Measurements from ENCODE around the gene PRPF31.
"Not testable (repeated sequence)": the region's sequence is repeated elsewhere in the genome, so short reads cannot be mapped to it uniquely, and the experiment has no call there.

PRPF31 gene

GRCh38 chr19:54115109-54116063 lies at the start of gene PRPF31, which contains the start of gene TFPT:
PRPF31 (plus strand) TSS chr19:54115754; CDS start chr19:54118279, 2,525 bp downstream.
TFPT (minus strand) TSS chr19:54115657; CDS start chr19:54115269, 388 bp downstream.
- DNase-seq (ENCODE audit: low spot score): peak; percentile 97

- DNase-seq (ENCODE audit: low spot score): no peak
These were observed 46.1 kb upstream of the PRPF31 start for GRCh38 chr19:54069470-54069869.

- no peak for DNase-seq (ENCODE audit: low spot score)
These were observed 41.7 kb upstream of the PRPF31 start for GRCh38 chr19:54073829-54074228.

GRCh38 chr19:54074851-54075250 lies 40.7 kb upstream of the PRPF31 start:
- no peak for DNase-seq (ENCODE audit: low spot score)

- no peak for DNase-seq (ENCODE audit: low spot score)
These were observed 38.2 kb upstream of the PRPF31 start for GRCh38 chr19:54077334-54077733.

GRCh38 chr19:54081032-54081431 lies 34.5 kb upstream of the PRPF31 start, which contains the start of gene TARM1:
TARM1 (minus strand) TSS chr19:54081365; CDS start chr19:54081340, 25 bp downstream.
- no peak for DNase-seq (ENCODE audit: low spot score)

GRCh38 chr19:54084410-54084809 lies 31.1 kb upstream of the PRPF31 start:
- no peak for DNase-seq (ENCODE audit: low spot score)

- no peak for DNase-seq (ENCODE audit: low spot score)
These were observed 21.0 kb upstream of the PRPF31 start for GRCh38 chr19:54094426-54095000.

- DNase-seq (ENCODE audit: low spot score): no peak
These were observed 20.3 kb upstream of the PRPF31 start for GRCh38 chr19:54095136-54095858.

- DNase-seq (ENCODE audit: low spot score): peak; percentile 83
These were observed 19.5 kb upstream of the PRPF31 start for GRCh38 chr19:54095859-54096616.

- peak; percentile 51 for DNase-seq (ENCODE audit: low spot score)
These were observed 18.9 kb upstream of the PRPF31 start for GRCh38 chr19:54096617-54097106.

- DNase-seq (ENCODE audit: low spot score): no peak
These were observed 16.2 kb upstream of the PRPF31 start for GRCh38 chr19:54099190-54099902.

GRCh38 chr19:54099903-54100255 lies 15.7 kb upstream of the PRPF31 start:
- DNase-seq (ENCODE audit: low spot score): not testable (repeated sequence)

- DNase-seq (ENCODE audit: low spot score): no peak
These were observed 15.0 kb upstream of the PRPF31 start, which contains the start of gene OSCAR for GRCh38 chr19:54100561-54100960. OSCAR (minus strand) TSS chr19:54100803; CDS start chr19:54100792, 11 bp downstream.

- DNase-seq (ENCODE audit: low spot score): peak; percentile 100
These were observed 13.0 kb upstream of the PRPF31 start, which contains the start of gene NDUFA3 for GRCh38 chr19:54102421-54103169. NDUFA3 (plus strand) TSS chr19:54102855; CDS start chr19:54102879, 24 bp downstream.

- DNase-seq (ENCODE audit: low spot score): no peak
These were observed 10.4 kb upstream of the PRPF31 start for GRCh38 chr19:54104998-54105715.

GRCh38 chr19:54105796-54106195 lies 9.8 kb upstream of the PRPF31 start:
- DNase-seq (ENCODE audit: low spot score): no peak

- DNase-seq (ENCODE audit: low spot score): no peak
These were observed 8.8 kb upstream of the PRPF31 start for GRCh38 chr19:54106716-54107115.

- no peak for DNase-seq (ENCODE audit: low spot score)
These were observed 7.6 kb upstream of the PRPF31 start for GRCh38 chr19:54107876-54108490.
